ENCODE results near the gene HOXD10. TPM values are rescaled to one million over a fixed set of nuclear protein-coding genes. Genes with fewer than 3 reads are reported as not detected.

HOXD10 gene
- total RNA-seq, 1 experiment from 2014 or later = 2.2 TPM

- Histone ChIP-seq H3K27me3 (no peaks in the 10 kb centered on the region), H3K4me1 (no peaks in the 10 kb centered on the region), H3K27ac (peak overlapping the region; percentile 65), H3K36me3 (no peaks in the 10 kb centered on the region), H3K9me3 (replicated peaks) (no peaks in the 10 kb centered on the region), H3K4me3 (peak overlapping the region; percentile 73)
- DNase-seq = peak; percentile 85 to 95
These were observed 19.4 kb upstream of the HOXD10 start for GRCh38 chr2:176096986-176097819.

DNA sequence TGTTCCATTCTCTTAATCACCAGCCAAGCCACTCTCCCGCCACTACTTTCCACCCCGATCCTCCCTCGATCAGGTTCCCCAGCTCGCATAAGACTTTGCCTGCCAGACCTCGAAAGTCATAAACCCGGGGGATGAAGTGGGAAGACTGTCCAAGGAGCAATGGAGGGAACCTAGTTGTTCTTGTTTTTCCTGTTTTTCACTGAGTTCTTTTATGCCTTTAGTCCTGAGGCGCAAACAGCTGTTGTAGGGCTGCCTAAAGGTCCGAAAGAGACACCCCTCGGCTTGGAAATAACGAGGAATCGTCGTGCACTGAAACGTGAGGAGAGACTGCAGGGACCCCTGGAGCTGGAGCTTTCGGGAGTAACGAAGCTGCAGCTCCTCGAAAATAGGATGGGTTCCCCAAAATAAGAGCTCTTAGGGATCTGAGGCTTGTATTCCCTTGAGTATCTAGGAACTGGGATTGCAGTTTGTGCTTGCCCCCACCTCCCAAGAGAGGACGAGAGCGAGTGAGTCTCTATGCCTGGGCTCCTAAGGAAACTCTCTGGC is 18.7 kb upstream of the HOXD10 start:
- Histone ChIP-seq H3K27ac (peak overlapping the region; percentile 65), H3K4me3 (peak overlapping the region; percentile 73)
- no peak for DNase-seq

DNA sequence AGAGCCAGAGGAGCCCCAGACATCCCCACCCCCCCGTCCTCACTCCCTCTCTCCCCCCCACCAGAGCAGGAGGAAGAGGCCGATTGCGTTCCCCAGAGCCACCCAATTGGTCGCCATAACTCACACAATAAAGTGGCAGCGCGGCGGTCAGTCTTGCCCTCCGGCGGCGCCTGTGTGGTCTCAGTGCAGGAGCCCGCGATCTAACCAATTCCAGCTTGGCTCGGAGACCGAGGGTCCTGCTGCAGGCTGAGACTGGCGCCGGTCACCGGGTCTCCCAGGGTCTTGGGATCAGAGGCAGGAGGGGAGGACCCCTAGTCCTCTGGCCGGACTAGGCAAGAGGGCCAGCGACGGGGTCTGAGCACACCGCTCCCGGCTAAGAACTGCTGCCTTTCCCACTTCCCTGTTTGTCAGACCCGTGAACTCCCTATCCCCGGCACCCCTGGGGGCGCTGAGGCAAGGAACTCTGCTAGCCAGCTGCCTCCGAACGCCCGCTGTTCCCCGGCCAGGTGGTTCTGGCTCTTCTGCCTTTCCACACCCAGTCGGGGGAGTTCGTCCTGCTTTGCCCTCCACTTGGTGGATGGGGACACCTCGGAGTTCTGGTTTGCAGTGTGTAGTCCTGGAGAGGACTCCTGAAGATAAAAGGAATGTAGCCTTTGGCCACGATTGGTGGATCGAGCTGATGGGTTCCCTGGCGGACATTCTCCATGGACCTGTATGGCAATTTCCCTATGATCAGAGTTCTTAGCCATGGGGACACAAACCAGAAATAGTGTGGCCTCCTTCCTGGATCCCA is 18.0 kb upstream of the HOXD10 start:
- Histone ChIP-seq H3K4me1 (no peaks in the 10 kb centered on the region), H3K4me3 (peak overlapping the region; percentile 73), H3K36me3 (no peaks in the 10 kb centered on the region), H3K9me3 (replicated peaks) (no peaks in the 10 kb centered on the region), H3K27ac (no peak overlapping the region; the same call in 1 of the 2 replicates), H3K27me3 (no peaks in the 10 kb centered on the region)
- DNase-seq = peak; percentile 43 to 56

More for the DNA sequence above, 18.7 kb upstream of the HOXD10 start:
- Histone ChIP-seq H3K36me3 (no peaks in the 10 kb centered on the region), H3K4me1 (no peaks in the 10 kb centered on the region), H3K9me3 (replicated peaks) (no peaks in the 10 kb centered on the region), H3K27me3 (no peaks in the 10 kb centered on the region)

GRCh38 chr2:176099159-176099727 is 17.3 kb upstream of the HOXD10 start:
- DNase-seq = no peak
- Histone ChIP-seq H3K36me3 (no peaks in the 10 kb centered on the region), H3K4me1 (no peaks in the 10 kb centered on the region)

GRCh38 chr2:176099728-176100546 is 16.6 kb upstream of the HOXD10 start, which contains the start of gene HOXD12:
Gene HOXD12 (plus strand): TSS chr2:176099795. CDS start chr2:176099802, 7 bp downstream.
- no peaks in the 10 kb centered on the region for H3K9me3 ChIP-seq (replicated peaks)
- peak within 1 kb of the TSS; percentile 73 for H3K4me3 ChIP-seq
- H3K27me3 ChIP-seq = no peaks in the 10 kb centered on the region
- no peaks in the 10 kb centered on the region for H3K4me1 ChIP-seq
- no peak within 1 kb of the TSS; the same call in 1 of the 2 replicates for H3K27ac ChIP-seq
- H3K36me3 ChIP-seq = no peaks in the 10 kb centered on the region
- no peak for DNase-seq

More at GRCh38 chr2:176099159-176099727, 17.3 kb upstream of the HOXD10 start:
- no peaks in the 10 kb centered on the region for H3K9me3 ChIP-seq (replicated peaks)
- no peak overlapping the region for H3K4me3 ChIP-seq
- no peak overlapping the region for H3K27ac ChIP-seq
- H3K27me3 ChIP-seq = no peaks in the 10 kb centered on the region

- DNase-seq = no peak
- no peaks in the 10 kb centered on the region for H3K9me3 ChIP-seq (replicated peaks)
- H3K36me3 ChIP-seq = no peaks in the 10 kb centered on the region
- H3K27ac ChIP-seq = no peak overlapping the region
- H3K27me3 ChIP-seq = no peaks in the 10 kb centered on the region
- no peaks in the 10 kb centered on the region for H3K4me1 ChIP-seq
- no peak overlapping the region for H3K4me3 ChIP-seq
These were observed 15.9 kb upstream of the HOXD10 start for GRCh38 chr2:176100547-176101140.

DNA sequence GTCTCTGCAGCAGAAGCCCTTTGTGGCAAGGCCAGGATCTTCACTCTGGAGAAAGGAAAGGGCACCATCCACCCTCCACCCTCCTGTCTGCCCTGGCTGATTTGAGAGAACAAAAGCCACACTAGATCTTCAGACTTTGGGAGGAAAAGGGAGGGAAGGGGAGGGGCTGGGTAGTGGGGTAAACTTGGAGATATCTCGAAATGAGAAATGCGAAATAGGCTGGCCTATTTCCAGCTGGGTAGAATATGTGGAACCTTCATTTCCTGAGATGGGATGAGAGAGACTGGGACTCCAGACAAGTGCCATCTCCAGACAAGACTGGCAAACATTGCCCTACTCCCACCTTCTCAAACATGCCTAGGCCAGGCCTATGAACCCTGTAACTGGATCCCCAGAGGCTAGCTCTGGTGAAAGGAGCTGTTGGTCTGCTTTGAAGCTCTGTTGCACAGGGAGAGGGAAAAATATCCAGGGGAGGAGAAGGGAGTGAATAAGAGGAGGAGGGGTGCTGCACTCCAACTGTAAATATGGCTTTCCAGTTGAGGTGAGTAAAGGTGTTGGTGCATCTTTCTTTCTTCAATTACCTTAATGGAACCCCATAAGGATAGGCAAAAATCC is 15.3 kb upstream of the HOXD10 start:
- Histone ChIP-seq H3K27ac (no peak overlapping the region), H3K4me3 (no peak overlapping the region), H3K36me3 (no peaks in the 10 kb centered on the region), H3K9me3 (replicated peaks) (no peaks in the 10 kb centered on the region), H3K4me1 (no peaks in the 10 kb centered on the region), H3K27me3 (no peaks in the 10 kb centered on the region)
- DNase-seq = no peak

DNA sequence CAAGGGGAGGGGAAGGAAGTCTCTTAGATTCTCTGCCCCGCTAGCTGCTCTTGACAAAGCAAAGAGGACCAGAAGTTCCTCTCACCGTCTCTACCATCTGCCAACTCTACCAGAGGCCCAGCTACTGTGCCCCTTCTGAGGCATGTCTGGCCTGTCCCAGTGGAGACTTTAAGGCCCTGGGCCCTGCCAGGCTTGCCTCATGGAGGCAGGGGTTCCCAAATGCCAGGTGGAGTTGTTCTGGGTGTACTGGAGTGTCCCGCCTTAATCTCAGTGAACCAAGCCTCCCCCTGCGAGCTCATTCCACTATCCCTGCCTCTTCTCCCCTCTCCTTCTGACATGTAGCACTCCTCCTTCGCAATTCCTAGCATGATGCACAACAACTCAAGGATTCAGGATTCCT is 14.7 kb upstream of the HOXD10 start:
- H3K9me3 ChIP-seq (replicated peaks) = no peaks in the 10 kb centered on the region
- H3K4me3 ChIP-seq = no peak overlapping the region
- no peak overlapping the region for H3K27ac ChIP-seq
- DNase-seq = no peak
- no peaks in the 10 kb centered on the region for H3K4me1 ChIP-seq
- H3K36me3 ChIP-seq = no peaks in the 10 kb centered on the region
- H3K27me3 ChIP-seq = no peaks in the 10 kb centered on the region

- DNase-seq = no peak
- no peaks in the 10 kb centered on the region for H3K36me3 ChIP-seq
- H3K9me3 ChIP-seq (replicated peaks) = no peaks in the 10 kb centered on the region
- H3K4me1 ChIP-seq = no peaks in the 10 kb centered on the region
- no peaks in the 10 kb centered on the region for H3K27me3 ChIP-seq
- H3K4me3 ChIP-seq = no peak overlapping the region
- no peak overlapping the region for H3K27ac ChIP-seq
These were observed 14.2 kb upstream of the HOXD10 start for GRCh38 chr2:176102309-176102866.

- DNase-seq = no peak
- Histone ChIP-seq H3K9me3 (replicated peaks) (no peaks in the 10 kb centered on the region), H3K4me3 (no peak overlapping the region), H3K27ac (no peak overlapping the region), H3K27me3 (no peaks in the 10 kb centered on the region), H3K36me3 (no peaks in the 10 kb centered on the region), H3K4me1 (no peaks in the 10 kb centered on the region)
These were observed 13.4 kb upstream of the HOXD10 start for GRCh38 chr2:176103194-176103593.

GRCh38 chr2:176103742-176104315 is 12.7 kb upstream of the HOXD10 start:
- Histone ChIP-seq H3K36me3 (no peaks in the 10 kb centered on the region), H3K27me3 (no peaks in the 10 kb centered on the region), H3K27ac (no peak overlapping the region), H3K9me3 (replicated peaks) (no peaks in the 10 kb centered on the region), H3K4me3 (no peak overlapping the region), H3K4me1 (no peaks in the 10 kb centered on the region)
- DNase-seq = no peak

- no peak overlapping the region for H3K4me3 ChIP-seq
- no peak overlapping the region for H3K27ac ChIP-seq
- no peak for DNase-seq
- no peaks in the 10 kb centered on the region for H3K36me3 ChIP-seq
- no peaks in the 10 kb centered on the region for H3K9me3 ChIP-seq (replicated peaks)
- H3K4me1 ChIP-seq = no peaks in the 10 kb centered on the region
- no peaks in the 10 kb centered on the region for H3K27me3 ChIP-seq
These were observed 12.1 kb upstream of the HOXD10 start for GRCh38 chr2:176104316-176105077.

Measured in SJCRH30 (cell line).